HG02759 (cell line): ENCODE results near the gene HS3ST3A1.

Source experiments
- ATAC-seq: cut with Tn5 transposase; IDR thresholded peaks from one replicate; pipeline ENCODE4 v1.9.1; 2021; ENCODE audit warnings: mild to moderate bottlenecking, moderate library complexity; ENCODE audit not compliant: unreplicated experiment

The HS3ST3A1 gene

GRCh38 chr17:13495423-13495822 lies 106.3 kb downstream of the HS3ST3A1 start:
- no peak for ATAC-seq

- ATAC-seq, result no peak
These were observed 109.0 kb downstream of the HS3ST3A1 start for GRCh38 chr17:13492737-13493122.

- no peak for ATAC-seq
These were observed 109.6 kb downstream of the HS3ST3A1 start for GRCh38 chr17:13491916-13492736.

- no peak for ATAC-seq
These were observed 110.2 kb downstream of the HS3ST3A1 start for GRCh38 chr17:13491491-13491890.

DNA sequence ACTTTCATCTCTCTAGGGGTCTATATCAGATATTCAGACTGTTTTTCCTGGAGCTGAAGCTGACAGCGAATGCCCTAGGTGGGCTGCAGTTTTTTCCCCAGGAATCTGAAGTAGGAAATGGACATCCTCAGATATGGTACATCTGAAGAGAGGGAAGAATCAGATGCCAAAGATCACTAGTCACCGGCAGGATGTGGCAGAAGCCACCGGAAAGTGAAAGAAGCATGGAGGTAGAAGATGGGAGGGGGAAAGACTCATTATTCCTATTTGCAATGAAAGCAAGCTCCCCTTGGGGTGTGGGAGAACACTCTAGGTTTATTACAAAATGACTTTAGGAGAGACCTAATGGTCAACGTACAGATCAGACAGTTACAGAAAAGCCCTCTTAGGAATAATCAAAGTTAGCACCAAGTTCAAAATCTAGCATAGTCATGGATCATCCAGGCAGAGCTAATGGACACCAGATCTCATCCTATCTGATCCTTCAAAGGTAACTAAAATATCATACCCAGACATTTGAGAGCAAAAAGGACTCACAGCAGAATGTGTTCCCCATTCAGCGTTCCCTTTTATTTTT lies 110.7 kb downstream of the HS3ST3A1 start:
- ATAC-seq, result no peak

DNA sequence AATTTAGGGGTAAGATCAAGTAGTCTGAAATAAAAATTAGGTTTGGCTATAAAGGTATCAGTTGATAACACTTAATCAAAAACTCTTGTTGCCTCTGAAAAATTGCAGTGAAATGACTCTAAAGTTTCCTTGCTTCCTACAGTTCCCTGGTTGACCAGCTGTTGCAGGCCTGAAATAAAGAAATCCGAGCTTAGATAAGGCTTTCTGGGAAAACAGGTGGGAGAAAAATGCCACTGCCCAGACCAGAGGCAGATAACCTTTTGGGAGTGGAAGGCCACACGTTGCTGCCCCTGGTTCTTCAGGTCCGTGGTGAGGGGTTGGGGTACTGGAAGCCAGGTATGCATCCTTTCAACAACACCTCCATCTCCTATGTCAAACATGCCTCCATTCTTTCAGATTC lies 111.3 kb downstream of the HS3ST3A1 start:
- ATAC-seq, result no peak

- ATAC-seq, result no peak
These were observed 116.4 kb downstream of the HS3ST3A1 start for GRCh38 chr17:13485327-13485726.

DNA sequence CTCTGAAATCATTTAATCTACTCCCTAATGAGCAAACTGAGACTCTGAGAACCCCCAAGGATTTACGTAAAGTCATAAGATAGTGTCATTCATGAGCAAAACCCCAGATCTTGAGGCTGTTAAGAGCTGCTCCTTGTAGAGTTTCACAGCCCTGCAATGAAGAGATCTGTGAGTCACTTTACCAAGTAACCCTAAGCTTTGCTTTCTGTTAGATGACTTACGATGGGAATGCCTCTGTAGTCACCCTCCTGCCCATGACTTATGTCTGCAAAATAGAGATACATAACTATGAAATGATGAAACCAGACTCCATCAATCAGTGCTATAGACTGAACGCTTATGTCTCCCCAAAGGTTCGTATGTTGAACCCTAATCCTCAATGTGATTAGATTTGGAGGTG lies 117.7 kb downstream of the HS3ST3A1 start:
- ATAC-seq, result no peak

DNA sequence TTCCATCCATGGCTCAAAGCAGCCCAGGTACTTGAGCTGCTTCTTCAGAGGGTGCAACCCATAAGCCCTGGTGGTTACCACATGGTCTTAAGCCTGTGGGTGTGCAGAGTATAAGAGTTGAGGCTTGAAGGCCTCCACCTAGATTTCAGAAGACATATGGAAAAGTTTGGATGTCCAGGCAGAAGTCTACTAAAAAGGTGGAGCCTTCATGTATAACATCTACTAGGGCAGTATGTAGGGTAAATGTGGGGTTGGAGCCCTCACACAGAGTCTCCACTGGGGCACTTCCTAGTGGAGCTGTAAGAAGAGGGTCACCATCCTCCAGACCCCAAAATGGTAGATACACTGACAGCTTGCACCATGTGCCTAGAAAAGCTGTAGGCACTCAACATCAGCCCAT lies 120.9 kb downstream of the HS3ST3A1 start:
- no peak for ATAC-seq

- ATAC-seq, result no peak
These were observed 123.4 kb downstream of the HS3ST3A1 start for GRCh38 chr17:13478326-13478830.

- no peak for ATAC-seq
These were observed 124.5 kb downstream of the HS3ST3A1 start for GRCh38 chr17:13477180-13477611.

DNA sequence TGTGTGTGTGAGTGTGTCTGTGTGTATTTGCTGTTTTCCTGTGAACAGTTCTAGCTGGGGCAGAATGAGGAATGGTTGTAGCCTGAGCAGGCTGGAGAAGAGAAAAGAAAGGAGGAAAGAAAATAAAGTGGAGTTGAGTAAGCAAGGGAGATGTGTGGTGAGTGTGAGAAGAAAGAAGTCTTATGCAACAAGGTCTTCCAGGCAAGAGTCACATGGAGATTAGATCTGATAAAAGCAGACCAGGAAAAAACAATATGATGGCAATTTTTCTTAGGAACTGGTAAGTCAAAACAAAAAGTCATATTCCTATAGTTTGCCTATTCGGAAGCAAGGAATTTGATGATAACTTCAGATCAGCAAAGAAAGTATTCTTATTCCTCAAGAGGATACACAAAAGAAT lies 125.0 kb downstream of the HS3ST3A1 start:
- ATAC-seq, result no peak

DNA sequence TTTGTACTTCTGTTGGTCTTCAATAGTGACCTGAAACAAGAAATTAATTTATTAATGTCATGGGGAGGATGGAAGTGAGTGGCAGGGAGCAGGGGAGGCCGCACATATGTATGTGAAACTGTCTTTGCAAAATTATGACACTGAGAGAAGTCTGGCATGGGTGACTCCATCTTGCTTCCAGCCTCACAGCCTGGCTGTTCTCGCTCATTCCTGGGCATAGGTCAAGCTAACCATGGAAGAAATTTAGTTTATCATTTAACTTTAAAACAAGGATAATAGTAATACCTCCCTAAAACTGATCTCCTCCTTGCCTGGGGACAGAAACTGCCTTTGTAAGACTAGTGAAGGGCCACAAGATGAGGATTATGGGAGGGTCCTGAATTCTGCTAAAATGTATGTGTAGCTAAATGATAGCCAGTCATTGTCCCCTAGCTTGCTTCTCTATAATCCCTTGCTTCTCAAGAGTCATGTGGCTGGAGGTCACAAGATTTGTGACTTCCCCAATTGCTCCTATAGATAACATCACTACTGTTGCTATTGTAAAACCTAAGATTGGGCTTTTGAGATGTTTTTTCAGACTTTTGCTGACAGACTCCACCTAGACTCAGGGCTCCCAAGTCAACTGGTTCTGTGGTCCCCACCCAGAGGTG lies 126.0 kb downstream of the HS3ST3A1 start:
- no peak for ATAC-seq

- no peak for ATAC-seq
These were observed 127.5 kb downstream of the HS3ST3A1 start for GRCh38 chr17:13474073-13474800.

GRCh38 chr17:13465678-13466077 lies 136.1 kb downstream of the HS3ST3A1 start:
- no peak for ATAC-seq

GRCh38 chr17:13462673-13463124 lies 139.0 kb downstream of the HS3ST3A1 start:
- ATAC-seq, result no peak

DNA sequence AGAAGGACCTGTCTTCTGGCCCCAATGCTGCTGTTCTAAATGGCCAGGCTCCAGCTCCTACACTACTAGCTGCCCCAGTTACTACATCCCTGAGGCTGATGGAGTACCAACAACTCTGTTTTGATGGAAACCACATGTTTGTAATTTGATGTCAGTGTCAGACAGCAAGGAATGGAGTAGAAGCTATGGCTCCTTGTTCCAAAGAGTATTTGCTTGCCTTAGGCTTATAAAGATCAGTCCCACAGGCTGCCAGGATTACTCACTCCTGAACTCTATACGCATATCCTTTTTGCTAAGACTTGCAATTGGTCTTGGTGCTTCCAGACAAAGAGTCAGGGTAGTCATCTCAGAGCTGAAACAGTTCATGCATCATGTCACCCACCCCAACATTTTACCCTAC lies 139.6 kb downstream of the HS3ST3A1 start:
- ATAC-seq, result no peak

- ATAC-seq, result no peak
These were observed 141.3 kb downstream of the HS3ST3A1 start for GRCh38 chr17:13460261-13461000.

- no peak for ATAC-seq
These were observed 143.9 kb downstream of the HS3ST3A1 start for GRCh38 chr17:13457783-13458182.
